AG20443 (cell line): Measurements from ENCODE around the gene STK32B.
A peak's percentile ranks its signal among the peaks of the same experiment; 100 is the strongest.
"Not testable (repeated sequence)": the region's sequence is repeated elsewhere in the genome, so short reads cannot be mapped to it uniquely, and the experiment has no call there.

Source experiments
- DNase-seq: peaks from one replicate; pipeline ENCODE4 v3.0.0; 2012; ENCODE audit warnings: low spot score, mixed read lengths

STK32B gene

DNA sequence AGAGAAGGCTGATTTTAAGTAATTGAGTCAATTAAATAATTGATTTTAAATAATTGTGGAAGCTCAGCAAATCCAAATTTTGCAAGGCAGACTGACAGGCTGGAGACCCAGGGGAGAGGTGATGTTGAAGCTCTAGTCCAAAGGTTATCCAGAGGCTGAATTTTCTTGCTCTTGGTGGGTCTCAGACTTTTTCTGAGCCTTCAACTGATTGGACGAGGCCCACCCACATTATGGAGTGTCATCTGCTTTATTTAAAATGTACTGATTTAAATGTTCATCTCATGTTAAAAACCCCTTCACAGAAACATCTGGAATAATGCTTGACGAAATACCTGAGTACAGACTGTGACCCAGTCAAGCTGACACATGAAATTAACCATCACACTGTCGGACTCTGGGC is 20.4 kb upstream of the STK32B start:
- DNase-seq = no peak

GRCh38 chr4:5032813-5033212 is 18.5 kb upstream of the STK32B start:
- no peak for DNase-seq

DNA sequence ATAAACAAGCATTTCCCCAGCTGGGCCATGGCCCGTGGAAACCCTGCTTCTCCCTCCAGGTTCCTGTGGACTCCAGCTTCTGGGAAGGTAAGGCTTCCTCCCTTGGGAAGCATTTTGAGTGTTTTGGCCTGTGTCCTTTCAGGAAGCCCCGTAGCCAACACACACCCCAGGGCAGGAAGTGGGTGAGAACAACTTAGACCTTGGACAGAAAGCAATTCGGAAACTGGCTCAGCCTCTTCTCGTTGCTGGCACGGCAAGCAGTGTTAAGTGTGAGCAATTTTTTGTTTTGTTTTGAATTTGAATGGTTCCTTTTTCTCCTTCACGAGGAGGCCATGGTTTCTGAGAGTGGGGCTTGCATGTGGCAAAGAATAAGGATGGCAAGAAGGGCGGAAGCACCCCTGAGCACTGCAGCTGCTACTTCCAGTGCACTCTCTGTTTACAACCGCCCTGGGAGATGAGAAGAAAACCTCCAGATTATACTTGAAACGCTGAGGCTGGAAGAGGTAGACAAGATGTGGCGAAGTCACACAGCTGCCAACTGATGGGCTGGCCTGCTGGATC is 17.9 kb upstream of the STK32B start:
- DNase-seq = peak; percentile 39

- DNase-seq = no peak
Observed at GRCh38 chr4:5034206-5034605, 17.1 kb upstream of the STK32B start.

DNA sequence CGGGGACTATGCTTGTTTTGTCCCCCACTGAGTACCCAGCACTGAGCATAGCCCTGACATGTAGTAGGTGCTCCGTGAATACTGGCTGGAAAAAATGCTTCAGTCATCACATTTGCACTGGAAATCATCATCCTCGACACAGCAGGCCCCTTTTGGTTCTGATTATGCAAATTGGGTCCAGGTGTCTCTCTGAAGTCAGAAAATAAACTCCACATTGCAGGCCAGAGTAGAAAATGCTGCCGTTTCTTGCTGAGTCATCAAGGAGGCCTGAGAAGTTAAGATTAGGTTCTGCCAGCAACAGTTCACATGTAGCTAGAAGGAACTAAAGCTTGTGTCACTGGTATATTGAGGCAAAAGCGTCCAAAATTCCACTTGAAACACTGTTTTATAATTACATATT is 15.0 kb upstream of the STK32B start:
- peak; percentile 44 for DNase-seq

DNA sequence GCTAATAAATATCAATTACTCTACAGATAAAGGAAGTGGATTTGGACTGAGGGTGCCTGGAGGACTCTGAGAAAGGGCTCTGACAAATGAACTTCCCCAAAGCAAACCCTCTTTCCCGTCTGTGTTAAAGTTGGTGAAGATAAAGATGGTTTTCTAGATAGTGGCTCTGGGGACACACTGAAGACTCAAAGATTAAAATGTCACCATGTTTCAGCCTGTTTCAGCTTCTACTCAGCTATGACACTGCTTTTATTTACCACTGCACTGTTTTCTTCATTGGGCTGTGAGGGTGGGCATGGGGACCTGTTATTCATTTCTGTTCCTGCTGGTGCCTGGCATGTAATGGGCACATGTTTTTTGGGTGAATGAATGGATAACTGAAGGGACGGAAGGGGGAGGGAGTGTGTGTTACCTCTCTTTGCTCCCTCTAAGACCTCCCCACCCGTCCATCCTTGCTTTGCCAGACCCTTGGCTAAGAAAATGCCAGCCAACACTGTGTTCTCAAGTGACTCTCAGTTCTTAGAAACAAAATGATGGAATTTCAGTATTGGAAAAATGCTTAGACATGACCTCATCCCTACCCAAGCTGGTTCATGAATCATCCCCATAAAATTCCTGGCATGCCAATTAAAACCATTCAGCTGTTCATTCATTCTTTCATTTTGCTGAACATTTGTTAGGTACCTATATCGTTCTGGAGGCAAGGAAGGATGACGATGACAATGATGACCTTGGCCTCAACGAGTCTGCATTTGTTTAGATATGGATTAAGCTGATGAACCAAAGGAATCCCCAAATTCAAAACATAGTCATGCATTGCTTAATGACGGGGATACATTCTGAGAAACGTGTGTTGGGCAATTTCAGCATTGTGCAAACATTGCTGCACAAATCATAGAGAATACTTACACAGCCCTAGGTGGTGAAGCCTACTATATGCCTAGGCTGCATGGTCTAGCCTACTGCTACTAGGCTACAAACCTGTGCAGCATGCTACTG is 13.4 kb upstream of the STK32B start:
- peak; percentile 77 for DNase-seq

GRCh38 chr4:5039800-5040199 is 11.5 kb upstream of the STK32B start:
- no peak for DNase-seq

GRCh38 chr4:5040856-5041620 is 10.2 kb upstream of the STK32B start:
- DNase-seq = no peak

DNA sequence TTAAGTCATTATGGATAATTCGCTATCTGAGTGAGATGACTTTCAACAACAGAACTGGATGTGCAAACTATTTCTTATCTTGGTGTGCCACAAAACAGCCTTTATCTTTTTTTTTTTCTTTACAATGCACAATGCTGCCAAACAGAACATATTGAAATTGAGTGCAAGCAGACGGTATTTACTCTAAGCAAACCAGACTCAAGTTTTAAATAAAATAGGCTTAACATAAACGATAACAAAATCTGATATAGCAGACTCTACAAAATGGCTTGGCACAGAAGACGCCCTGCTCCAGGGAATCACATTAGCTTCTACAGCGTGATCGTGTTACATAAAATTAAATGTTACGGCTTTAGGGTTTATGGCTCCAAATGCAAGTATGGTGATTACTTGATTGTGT is 9.6 kb upstream of the STK32B start:
- no peak for DNase-seq

- DNase-seq = no peak
Observed at GRCh38 chr4:5043579-5043978, 7.7 kb upstream of the STK32B start.

- DNase-seq = no peak
Observed at GRCh38 chr4:5044341-5044740, 6.9 kb upstream of the STK32B start.

DNA sequence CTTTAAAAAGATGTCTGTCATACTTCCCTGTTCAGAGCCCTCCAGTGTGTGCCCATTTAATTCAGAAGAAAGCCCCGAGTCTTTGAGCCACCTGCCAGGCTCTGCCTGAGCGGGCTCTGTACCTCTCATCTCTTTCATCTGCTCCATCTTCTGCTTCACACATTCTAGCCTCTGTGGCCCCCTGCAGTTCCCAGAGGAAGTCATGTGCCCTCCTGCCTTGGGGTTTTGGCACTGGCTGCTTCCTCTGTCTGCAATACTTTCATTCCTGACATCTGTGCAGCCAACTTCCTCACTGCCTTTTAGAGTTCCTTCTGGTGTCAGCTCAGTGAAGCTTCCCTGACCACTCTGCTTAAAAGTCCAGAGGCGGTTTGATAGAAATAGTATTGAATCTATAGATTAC is 6.2 kb upstream of the STK32B start:
- DNase-seq = peak; percentile 45

- no peak for DNase-seq
Observed at GRCh38 chr4:5048721-5049120, 2.6 kb upstream of the STK32B start.

DNA sequence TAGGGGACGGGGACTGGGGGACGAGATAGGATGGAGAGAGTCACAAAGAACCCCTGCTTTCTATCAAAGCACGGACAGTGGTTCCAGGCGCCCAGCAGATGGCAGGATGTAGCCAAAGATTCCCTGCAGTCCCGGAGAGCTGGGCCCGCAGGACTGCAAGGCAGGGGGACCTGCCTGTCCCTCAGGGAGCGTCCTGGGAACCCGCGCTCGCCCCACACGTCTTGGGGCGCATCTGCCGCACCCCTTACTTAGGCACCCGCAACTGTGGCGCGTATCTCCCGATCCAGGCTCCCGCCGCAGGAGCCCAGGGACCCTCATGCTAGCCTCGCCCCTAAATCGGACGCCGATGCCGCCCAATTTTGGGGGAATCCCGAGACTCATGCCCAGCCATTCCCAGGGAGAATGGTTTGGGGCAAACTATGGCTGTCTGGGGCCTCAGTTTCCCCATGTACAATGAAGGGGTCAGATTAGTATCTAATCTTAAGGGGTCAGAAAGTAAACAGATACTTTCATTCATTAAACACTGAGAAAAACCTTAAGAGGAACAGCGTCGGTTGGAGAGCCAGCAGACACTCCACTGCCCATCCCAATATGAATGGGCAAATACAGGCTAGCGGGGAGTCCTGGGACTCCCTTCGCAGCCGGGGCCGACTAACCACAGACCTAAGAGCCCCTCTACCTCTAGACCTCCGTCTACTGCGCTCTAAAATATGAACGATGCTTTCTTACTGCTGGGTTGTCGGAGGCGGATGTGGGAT is 581 bp upstream of the STK32B start:
- DNase-seq = peak; percentile 92

GRCh38 chr4:5052204-5052702 is 973 bp downstream of the STK32B start:
- DNase-seq = no peak

- no peak for DNase-seq
Observed at GRCh38 chr4:5052726-5053425, 1.6 kb downstream of the STK32B start.

- no peak for DNase-seq
Observed at GRCh38 chr4:5054532-5054931, 3.3 kb downstream of the STK32B start.

- no peak for DNase-seq
Observed at GRCh38 chr4:5055411-5055810, 4.1 kb downstream of the STK32B start.

DNA sequence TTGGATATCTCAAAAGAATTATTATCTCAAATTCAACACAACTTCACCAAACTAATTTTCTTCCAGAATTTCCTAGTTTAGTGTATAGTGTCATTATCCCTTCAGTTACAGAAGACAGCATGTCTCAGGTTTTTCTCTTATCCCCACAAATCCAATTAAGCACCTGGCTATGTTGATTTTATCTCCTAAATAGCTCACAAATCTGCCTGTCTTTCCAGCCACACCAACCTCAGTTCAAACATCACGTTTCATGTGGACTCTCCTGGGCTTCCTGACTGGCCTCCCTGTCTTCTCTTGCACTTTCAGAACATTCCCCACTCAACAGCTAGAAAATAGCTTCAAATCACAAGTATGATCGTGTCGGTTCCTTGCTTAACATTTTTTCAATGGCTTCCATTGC is 14.8 kb downstream of the STK32B start:
- DNase-seq = no peak

DNA sequence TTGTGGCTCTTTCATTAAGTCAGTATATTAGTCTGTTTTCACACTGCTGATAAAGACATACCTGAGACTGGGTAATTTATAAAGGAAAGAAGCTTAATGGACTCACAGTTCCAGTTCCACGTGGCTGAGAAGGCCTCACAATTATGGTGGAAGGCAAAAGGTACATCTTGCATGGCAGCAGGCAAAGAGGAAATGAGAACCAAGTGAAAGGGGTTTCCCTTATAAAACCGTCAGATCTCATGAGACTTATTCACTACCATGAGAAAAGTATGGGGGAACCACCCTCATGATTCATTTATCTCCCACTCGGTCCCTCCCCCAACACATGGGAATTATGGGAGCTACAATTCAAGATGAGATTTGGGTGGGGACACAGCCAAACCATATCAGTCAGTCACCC is 15.7 kb downstream of the STK32B start:
- not testable (repeated sequence) for DNase-seq

DNA sequence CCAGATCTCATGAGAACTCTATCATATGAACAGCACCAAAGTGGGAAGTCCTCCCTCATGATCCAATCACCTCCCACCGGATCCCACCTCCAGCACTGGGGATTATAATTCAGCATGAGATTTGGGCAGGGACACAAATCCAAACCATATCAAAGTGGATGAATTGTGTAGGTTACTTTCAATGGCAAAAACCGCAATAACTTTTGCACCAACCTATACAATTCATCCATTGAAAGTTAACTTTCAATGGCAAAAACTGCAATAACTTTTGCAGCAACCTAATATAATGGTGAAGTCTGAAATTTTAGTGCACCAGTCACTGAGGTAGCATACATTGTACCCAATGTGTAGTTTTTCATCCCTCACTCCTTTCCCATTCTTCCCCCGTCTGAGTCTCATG is 16.6 kb downstream of the STK32B start:
- DNase-seq = no peak
